HUES6 (cell line): ENCODE measurements around the gene CCDC174.
A peak's percentile ranks its signal among the peaks of the same experiment; 100 is the strongest.
"Not testable (repeated sequence)": the region's sequence is repeated elsewhere in the genome, so short reads cannot be mapped to it uniquely, and the experiment has no call there.

Source experiments
- H3K27ac ChIP-seq: 2 replicates; pipeline ENCODE4 v1.7.0; 2013; ENCODE audit warnings: low read depth, mild to moderate bottlenecking, low read length, inconsistent platforms
- H3K27me3 ChIP-seq: 2 replicates; pipeline ENCODE4 v1.6.1; 2013; ENCODE audit warnings: low read length; ENCODE audit not compliant: control insufficient read depth, insufficient read depth
- H3K36me3 ChIP-seq: 2 replicates; pipeline ENCODE4 v1.6.1; 2013; ENCODE audit warnings: low read length; ENCODE audit not compliant: control insufficient read depth, insufficient read depth
- H3K4me1 ChIP-seq: 2 replicates; pipeline ENCODE4 v1.6.1; 2013; ENCODE audit warnings: low read length; ENCODE audit not compliant: control insufficient read depth, insufficient read depth
- H3K4me3 ChIP-seq: 2 replicates; pipeline ENCODE4 v1.5.1; 2013; ENCODE audit warnings: low read depth, low read length
- H3K9ac ChIP-seq: one replicate; pipeline ENCODE4 v1.6.1; 2013; ENCODE audit warnings: mild to moderate bottlenecking, low read length
- H3K9me3 ChIP-seq: 2 replicates; pipeline ENCODE4 v1.6.1; 2013; ENCODE audit warnings: low read depth, low read length; ENCODE audit not compliant: control insufficient read depth, insufficient read depth

The CCDC174 gene

GRCh38 chr3:14651440-14652251, at the start of gene CCDC174:
CCDC174 (plus strand) TSS chr3:14651762; CDS start chr3:14651837, 75 bp downstream.
- H3K4me3 ChIP-seq, result peak within 1 kb of the TSS; percentile 78
- peak within 1 kb of the TSS; percentile 53 for H3K9ac ChIP-seq
- no peaks in the 10 kb centered on the region for H3K4me1 ChIP-seq
- peak within 1 kb of the TSS; percentile 18; the same call in 1 of the 2 replicates for H3K27ac ChIP-seq
- H3K9me3 ChIP-seq, result no peaks in the 10 kb centered on the region
- H3K27me3 ChIP-seq, result no peaks in the 10 kb centered on the region
- peaks cover 31% of the 10 kb centered on the region for H3K36me3 ChIP-seq

- Histone ChIP-seq H3K27me3 (peaks cover 39% of the 10 kb centered on the region), H3K36me3 (no peaks in the 10 kb centered on the region), H3K4me1 (peaks cover 29% of the 10 kb centered on the region), H3K27ac (no peak overlapping the region), H3K4me3 (peak overlapping the region; percentile 62), H3K9me3 (no peaks in the 10 kb centered on the region), H3K9ac (no peak overlapping the region)
Measured at GRCh38 chr3:14602006-14602803, 49.4 kb upstream of the CCDC174 start.

- Histone ChIP-seq H3K4me3 (peak overlapping the region; percentile 62), H3K27ac (no peak overlapping the region), H3K4me1 (peaks cover 29% of the 10 kb centered on the region), H3K9ac (no peak overlapping the region), H3K36me3 (no peaks in the 10 kb centered on the region), H3K27me3 (peaks cover 39% of the 10 kb centered on the region), H3K9me3 (no peaks in the 10 kb centered on the region)
Measured at GRCh38 chr3:14602804-14603644, 48.5 kb upstream of the CCDC174 start.

- Histone ChIP-seq H3K27me3 (peaks cover 32% of the 10 kb centered on the region), H3K4me1 (peaks cover 29% of the 10 kb centered on the region), H3K36me3 (no peaks in the 10 kb centered on the region), H3K4me3 (no peak overlapping the region), H3K9me3 (no peaks in the 10 kb centered on the region), H3K27ac (no peak overlapping the region), H3K9ac (no peak overlapping the region)
Measured at GRCh38 chr3:14605067-14605466, 46.5 kb upstream of the CCDC174 start.

GRCh38 chr3:14605744-14606143, 45.8 kb upstream of the CCDC174 start:
- H3K27me3 ChIP-seq, result peaks cover 25% of the 10 kb centered on the region
- H3K4me3 ChIP-seq, result no peak overlapping the region
- H3K36me3 ChIP-seq, result no peaks in the 10 kb centered on the region
- no peak overlapping the region for H3K9ac ChIP-seq
- no peak overlapping the region for H3K27ac ChIP-seq
- H3K4me1 ChIP-seq, result peaks cover 29% of the 10 kb centered on the region
- no peaks in the 10 kb centered on the region for H3K9me3 ChIP-seq

- Histone ChIP-seq H3K36me3 (no peaks in the 10 kb centered on the region), H3K9ac (no peak overlapping the region), H3K4me1 (peaks cover 19% of the 10 kb centered on the region; the same call in 1 of the 2 replicates), H3K4me3 (no peak overlapping the region), H3K9me3 (no peaks in the 10 kb centered on the region), H3K27me3 (peaks cover 15% of the 10 kb centered on the region), H3K27ac (no peak overlapping the region)
Measured at GRCh38 chr3:14606669-14607339, 44.8 kb upstream of the CCDC174 start.

GRCh38 chr3:14608298-14608697, 43.3 kb upstream of the CCDC174 start:
- no peak overlapping the region for H3K9ac ChIP-seq

GRCh38 chr3:14609058-14609457, 42.5 kb upstream of the CCDC174 start:
- not testable (repeated sequence) for H3K9me3 ChIP-seq, H3K36me3 ChIP-seq, H3K9ac ChIP-seq, H3K27me3 ChIP-seq, H3K4me3 ChIP-seq, H3K27ac ChIP-seq
- H3K4me1 ChIP-seq, result peaks cover 19% of the 10 kb centered on the region; the same call in 1 of the 2 replicates

More at GRCh38 chr3:14608298-14608697, 43.3 kb upstream of the CCDC174 start:
- Histone ChIP-seq H3K36me3 (no peaks in the 10 kb centered on the region), H3K4me1 (peaks cover 19% of the 10 kb centered on the region; the same call in 1 of the 2 replicates), H3K27me3 (peaks cover 4% of the 10 kb centered on the region), H3K4me3 (no peak overlapping the region), H3K9me3 (no peaks in the 10 kb centered on the region), H3K27ac (no peak overlapping the region)

GRCh38 chr3:14609506-14609905, 42.1 kb upstream of the CCDC174 start:
- Histone ChIP-seq H3K27me3 (no peaks in the 10 kb centered on the region), H3K36me3 (no peaks in the 10 kb centered on the region), H3K4me1 (peaks cover 17% of the 10 kb centered on the region; the same call in 1 of the 2 replicates), H3K9ac (no peak overlapping the region), H3K9me3 (no peaks in the 10 kb centered on the region), H3K4me3 (no peak overlapping the region), H3K27ac (no peak overlapping the region)

- Histone ChIP-seq H3K4me3 (no peak overlapping the region), H3K9me3 (no peaks in the 10 kb centered on the region), H3K9ac (no peak overlapping the region), H3K36me3 (no peaks in the 10 kb centered on the region), H3K27ac (no peak overlapping the region), H3K4me1 (peaks cover 13% of the 10 kb centered on the region; the same call in 1 of the 2 replicates), H3K27me3 (no peaks in the 10 kb centered on the region)
Measured at GRCh38 chr3:14609941-14610340, 41.6 kb upstream of the CCDC174 start.
